Measurements from ENCODE around the gene ATXN1. TPM values are rescaled to one million over a fixed set of nuclear protein-coding genes. Genes with fewer than 3 reads are reported as not detected.

Gene ATXN1
- total and polyA plus RNA-seq, 2 experiments from 2014 or later: 4.8 to 9.1 TPM

DNA sequence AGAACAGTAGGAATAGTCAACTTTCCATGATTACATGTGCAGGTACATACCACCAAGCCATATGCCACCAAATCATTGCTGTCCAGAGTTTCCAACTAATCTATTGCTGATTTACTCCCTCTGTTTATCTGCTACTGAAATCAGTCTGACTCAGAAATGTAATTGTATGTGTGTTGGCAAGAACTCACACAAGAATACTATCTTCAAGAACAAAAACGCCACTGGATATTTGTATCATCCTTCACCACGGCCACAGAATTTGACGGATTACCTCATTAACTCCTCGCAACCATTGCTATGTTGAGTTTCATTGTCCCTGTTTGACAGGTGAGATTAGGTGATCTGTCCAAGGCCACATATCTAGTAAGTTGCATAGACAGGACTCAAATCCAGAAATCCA is 363.6 kb downstream of the ATXN1 start:
- no peak overlapping the region for H3K4me3 ChIP-seq
- no peaks in the 10 kb centered on the region for H4K20me1 ChIP-seq (replicated peaks; ENCODE audit: insufficient read depth)
- Mint-ChIP-seq H3K4me3 (no peak overlapping the region), H3K27ac (no peak overlapping the region), H3K9me3 (no peaks in the 10 kb centered on the region), H3K4me1 (peaks cover 2% of the 10 kb centered on the region; the same call in 1 of the 3 replicates), H3K36me3 (ENCODE audit: low read depth) (no peaks in the 10 kb centered on the region; the same call in 2 of the 3 replicates), H3K27me3 (ENCODE audit: insufficient read depth, low read depth, poor library complexity) (no peaks in the 10 kb centered on the region)
- H3K4me2 ChIP-seq: no peak overlapping the region
- no peak overlapping the region for H3K27ac ChIP-seq (ENCODE audit: low read depth)
- no peaks in the 10 kb centered on the region for H3K79me2 ChIP-seq (replicated peaks; ENCODE audit: insufficient read depth)
- DNase-seq (ENCODE audit: low spot score) (no peak), ATAC-seq (no peak)
- peaks cover 6% of the 10 kb centered on the region; the same call in 1 of the 2 replicates for H3K4me1 ChIP-seq (ENCODE audit: insufficient read depth)
- H3K27me3 ChIP-seq (ENCODE audit: insufficient read depth): no peaks in the 10 kb centered on the region
- peaks cover 5% of the 10 kb centered on the region; the same call in 1 of the 2 replicates for H3K9me2 ChIP-seq (ENCODE audit: insufficient read depth)
- H2AFZ ChIP-seq: no peak overlapping the region
- no peaks in the 10 kb centered on the region for H3K36me3 ChIP-seq (ENCODE audit: insufficient read depth)
- TF ChIP-seq ZNF331 (CRISPR knock-in tag; IDR thresholded peaks at IDR 0.05; ENCODE audit: low read depth): no peak
- no peaks in the 10 kb centered on the region for H3F3A ChIP-seq (replicated peaks; ENCODE audit: low read depth)

DNA sequence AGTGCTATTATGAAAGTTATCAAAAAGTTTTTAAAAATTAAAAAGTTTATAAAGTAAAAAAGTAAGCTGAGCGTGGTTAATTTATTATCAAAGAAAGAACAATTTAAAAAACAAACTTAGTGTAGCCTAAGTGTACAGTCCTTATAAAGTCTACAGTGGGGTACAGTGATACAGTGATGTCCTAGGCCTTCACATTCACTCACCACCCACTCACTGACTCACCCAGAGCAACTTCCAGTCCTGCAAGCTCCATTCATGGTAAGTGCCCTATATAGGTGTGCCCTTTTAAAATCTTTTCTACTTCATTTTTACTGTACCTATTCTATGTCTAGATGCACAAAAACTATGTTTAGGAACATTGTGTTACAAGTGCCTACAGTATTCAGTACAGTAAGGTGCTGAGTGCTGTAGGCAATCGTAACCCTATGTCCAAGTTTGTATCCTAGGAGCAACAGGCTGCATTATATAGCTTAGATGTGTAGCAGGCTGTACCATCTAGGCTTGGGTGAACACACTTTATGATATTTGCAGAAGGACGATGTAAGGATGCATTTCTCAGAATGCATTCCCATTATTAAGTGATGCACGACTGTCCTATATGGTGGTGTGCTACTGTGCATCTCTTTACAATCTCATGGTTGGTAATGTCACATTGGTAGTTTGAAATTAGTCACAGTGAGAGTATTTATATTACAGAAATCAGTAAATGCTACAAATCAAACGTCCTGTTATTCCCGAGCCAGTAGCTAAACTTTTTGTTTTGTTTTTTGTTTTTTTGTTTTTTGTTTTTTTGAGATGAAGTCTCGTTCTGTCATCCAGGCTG is 364.6 kb downstream of the ATXN1 start:
- DNase-seq (ENCODE audit: low spot score): no peak
- no peaks in the 10 kb centered on the region for H4K20me1 ChIP-seq (replicated peaks; ENCODE audit: insufficient read depth)
- no peak for ATAC-seq
- no peak overlapping the region for H3K4me2 ChIP-seq
- peaks cover 5% of the 10 kb centered on the region; the same call in 1 of the 2 replicates for H3K9me2 ChIP-seq (ENCODE audit: insufficient read depth)
- no peak overlapping the region for H3K27ac ChIP-seq (ENCODE audit: low read depth)
- H3K27ac Mint-ChIP-seq: no peak overlapping the region
- H3K27me3 ChIP-seq (ENCODE audit: insufficient read depth): no peaks in the 10 kb centered on the region
- H3K36me3 Mint-ChIP-seq (ENCODE audit: low read depth): no peaks in the 10 kb centered on the region; the same call in 2 of the 3 replicates
- H3K27me3 Mint-ChIP-seq (ENCODE audit: insufficient read depth, low read depth, poor library complexity): no peaks in the 10 kb centered on the region
- H2AFZ ChIP-seq: no peak overlapping the region
- no peaks in the 10 kb centered on the region for H3F3A ChIP-seq (replicated peaks; ENCODE audit: low read depth)
- H3K4me1 ChIP-seq (ENCODE audit: insufficient read depth): peaks cover 6% of the 10 kb centered on the region; the same call in 1 of the 2 replicates
- H3K36me3 ChIP-seq (ENCODE audit: insufficient read depth): no peaks in the 10 kb centered on the region
- no peaks in the 10 kb centered on the region for H3K79me2 ChIP-seq (replicated peaks; ENCODE audit: insufficient read depth)
- H3K4me3 ChIP-seq: no peak overlapping the region
- no peaks in the 10 kb centered on the region for H3K9me3 Mint-ChIP-seq
- H3K4me1 Mint-ChIP-seq: peaks cover 2% of the 10 kb centered on the region; the same call in 1 of the 3 replicates
- no peak overlapping the region for H3K4me3 Mint-ChIP-seq
- TF ChIP-seq ZNF114 (CRISPR knock-in tag; IDR thresholded peaks at IDR 0.05): no peak
- TF ChIP-seq, protein P1, sequence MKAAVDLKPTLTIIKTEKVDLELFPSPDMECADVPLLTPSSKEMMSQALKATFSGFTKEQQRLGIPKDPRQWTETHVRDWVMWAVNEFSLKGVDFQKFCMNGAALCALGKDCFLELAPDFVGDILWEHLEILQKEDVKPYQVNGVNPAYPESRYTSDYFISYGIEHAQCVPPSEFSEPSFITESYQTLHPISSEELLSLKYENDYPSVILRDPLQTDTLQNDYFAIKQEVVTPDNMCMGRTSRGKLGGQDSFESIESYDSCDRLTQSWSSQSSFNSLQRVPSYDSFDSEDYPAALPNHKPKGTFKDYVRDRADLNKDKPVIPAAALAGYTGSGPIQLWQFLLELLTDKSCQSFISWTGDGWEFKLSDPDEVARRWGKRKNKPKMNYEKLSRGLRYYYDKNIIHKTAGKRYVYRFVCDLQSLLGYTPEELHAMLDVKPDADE (IDR thresholded peaks at IDR 0.05): no peak
- TF ChIP-seq ZNF331 (CRISPR knock-in tag; IDR thresholded peaks at IDR 0.05; ENCODE audit: low read depth): no peak
- TF ChIP-seq, protein P2, sequence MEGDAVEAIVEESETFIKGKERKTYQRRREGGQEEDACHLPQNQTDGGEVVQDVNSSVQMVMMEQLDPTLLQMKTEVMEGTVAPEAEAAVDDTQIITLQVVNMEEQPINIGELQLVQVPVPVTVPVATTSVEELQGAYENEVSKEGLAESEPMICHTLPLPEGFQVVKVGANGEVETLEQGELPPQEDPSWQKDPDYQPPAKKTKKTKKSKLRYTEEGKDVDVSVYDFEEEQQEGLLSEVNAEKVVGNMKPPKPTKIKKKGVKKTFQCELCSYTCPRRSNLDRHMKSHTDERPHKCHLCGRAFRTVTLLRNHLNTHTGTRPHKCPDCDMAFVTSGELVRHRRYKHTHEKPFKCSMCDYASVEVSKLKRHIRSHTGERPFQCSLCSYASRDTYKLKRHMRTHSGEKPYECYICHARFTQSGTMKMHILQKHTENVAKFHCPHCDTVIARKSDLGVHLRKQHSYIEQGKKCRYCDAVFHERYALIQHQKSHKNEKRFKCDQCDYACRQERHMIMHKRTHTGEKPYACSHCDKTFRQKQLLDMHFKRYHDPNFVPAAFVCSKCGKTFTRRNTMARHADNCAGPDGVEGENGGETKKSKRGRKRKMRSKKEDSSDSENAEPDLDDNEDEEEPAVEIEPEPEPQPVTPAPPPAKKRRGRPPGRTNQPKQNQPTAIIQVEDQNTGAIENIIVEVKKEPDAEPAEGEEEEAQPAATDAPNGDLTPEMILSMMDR (conservative IDR thresholded peaks at IDR 0.05; ENCODE audit: low read depth in 2 of 2): no peak
- TF ChIP-seq, protein P3, sequence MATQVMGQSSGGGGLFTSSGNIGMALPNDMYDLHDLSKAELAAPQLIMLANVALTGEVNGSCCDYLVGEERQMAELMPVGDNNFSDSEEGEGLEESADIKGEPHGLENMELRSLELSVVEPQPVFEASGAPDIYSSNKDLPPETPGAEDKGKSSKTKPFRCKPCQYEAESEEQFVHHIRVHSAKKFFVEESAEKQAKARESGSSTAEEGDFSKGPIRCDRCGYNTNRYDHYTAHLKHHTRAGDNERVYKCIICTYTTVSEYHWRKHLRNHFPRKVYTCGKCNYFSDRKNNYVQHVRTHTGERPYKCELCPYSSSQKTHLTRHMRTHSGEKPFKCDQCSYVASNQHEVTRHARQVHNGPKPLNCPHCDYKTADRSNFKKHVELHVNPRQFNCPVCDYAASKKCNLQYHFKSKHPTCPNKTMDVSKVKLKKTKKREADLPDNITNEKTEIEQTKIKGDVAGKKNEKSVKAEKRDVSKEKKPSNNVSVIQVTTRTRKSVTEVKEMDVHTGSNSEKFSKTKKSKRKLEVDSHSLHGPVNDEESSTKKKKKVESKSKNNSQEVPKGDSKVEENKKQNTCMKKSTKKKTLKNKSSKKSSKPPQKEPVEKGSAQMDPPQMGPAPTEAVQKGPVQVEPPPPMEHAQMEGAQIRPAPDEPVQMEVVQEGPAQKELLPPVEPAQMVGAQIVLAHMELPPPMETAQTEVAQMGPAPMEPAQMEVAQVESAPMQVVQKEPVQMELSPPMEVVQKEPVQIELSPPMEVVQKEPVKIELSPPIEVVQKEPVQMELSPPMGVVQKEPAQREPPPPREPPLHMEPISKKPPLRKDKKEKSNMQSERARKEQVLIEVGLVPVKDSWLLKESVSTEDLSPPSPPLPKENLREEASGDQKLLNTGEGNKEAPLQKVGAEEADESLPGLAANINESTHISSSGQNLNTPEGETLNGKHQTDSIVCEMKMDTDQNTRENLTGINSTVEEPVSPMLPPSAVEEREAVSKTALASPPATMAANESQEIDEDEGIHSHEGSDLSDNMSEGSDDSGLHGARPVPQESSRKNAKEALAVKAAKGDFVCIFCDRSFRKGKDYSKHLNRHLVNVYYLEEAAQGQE (IDR thresholded peaks at IDR 0.05; ENCODE audit: unreplicated experiment): no peak
- no peak for TF ChIP-seq JUNB (IDR thresholded peaks at IDR 0.05; ENCODE audit: unreplicated experiment)
- no peak for TF ChIP-seq CREB1 (CRISPR knock-in tag; IDR thresholded peaks at IDR 0.05; ENCODE audit: low read depth)
- no peak for TF ChIP-seq POLR2AphosphoS5 (IDR thresholded peaks at IDR 0.05; ENCODE audit: low read depth)
- no peak for TF ChIP-seq EZH2 (IDR thresholded peaks at IDR 0.05; ENCODE audit: low read depth, unreplicated experiment)
- no peak for TF ChIP-seq EZH2phosphoT487 (IDR thresholded peaks at IDR 0.05; ENCODE audit: unreplicated experiment)

Measured in GM23338 (cell line).